Stimulated activated effector memory CD8-positive, alpha-beta T cell treated with anti-CD3 and anti-CD28 coated beads, Interleukin-12 subunit alpha, Interleukin-12 subunit beta, amount 100 ng/mL, for 72 hours (primary cell): ENCODE measurements around the gene RASD2.
"Not testable (repeated sequence)": the region's sequence is repeated elsewhere in the genome, so short reads cannot be mapped to it uniquely, and the experiment has no call there.

Experiments used
- ATAC-seq: fragments of 150-1000 bp; cut with Tn5 transposase; 2 replicates; pipeline ENCODE4 v1.10.0; 2021
- DNase-seq, 2 donors: peaks; one replicate each; pipeline ENCODE4 v3.0.0; 2021 to 2022; ENCODE audit warnings: low spot score in 2 of 2
- H3K27ac Mint-ChIP-seq: one replicate; pipeline ENCODE4 v1.8.0; 2022; ENCODE audit warnings: mild to moderate bottlenecking, mixed read lengths
- H3K36me3 Mint-ChIP-seq: one replicate; pipeline ENCODE4 v1.8.0; 2022; ENCODE audit warnings: mild to moderate bottlenecking, mixed read lengths
- H3K4me1 Mint-ChIP-seq: one replicate; pipeline ENCODE4 v1.8.0; 2022; ENCODE audit warnings: mixed read lengths
- H3K4me3 Mint-ChIP-seq: one replicate; pipeline ENCODE4 v1.8.0; 2022; ENCODE audit warnings: mild to moderate bottlenecking, mixed read lengths
- H3K9me3 Mint-ChIP-seq: one replicate; pipeline ENCODE4 v1.8.0; 2022; ENCODE audit warnings: mixed read lengths

RASD2 gene

GRCh38 chr22:35540595-35541253 is at the start of gene RASD2:
TSS of gene RASD2 (plus strand) at chr22:35540831. CDS start at chr22:35546810, 5,979 bp downstream.
- peak within 1 kb of the TSS; percentile 61 for H3K4me3 Mint-ChIP-seq
- DNase-seq (no peak), ATAC-seq (peak; percentile 62)
- H3K9me3 Mint-ChIP-seq, result no peaks in the 10 kb centered on the region
- no peak within 1 kb of the TSS for H3K27ac Mint-ChIP-seq
- H3K4me1 Mint-ChIP-seq, result peaks cover 15% of the 10 kb centered on the region
- H3K36me3 Mint-ChIP-seq, result no peaks in the 10 kb centered on the region

GRCh38 chr22:35491061-35491907 is 49.3 kb upstream of the RASD2 start:
- not testable (repeated sequence) for H3K9me3 Mint-ChIP-seq, H3K27ac Mint-ChIP-seq, ATAC-seq, H3K36me3 Mint-ChIP-seq, DNase-seq, H3K4me1 Mint-ChIP-seq, H3K4me3 Mint-ChIP-seq

- Mint-ChIP-seq H3K9me3 (no peaks in the 10 kb centered on the region), H3K27ac (no peak overlapping the region), H3K4me3 (no peak overlapping the region), H3K36me3 (no peaks in the 10 kb centered on the region), H3K4me1 (no peaks in the 10 kb centered on the region)
- no peak for DNase-seq
- ATAC-seq, result no peak
These were observed 48.7 kb upstream of the RASD2 start for GRCh38 chr22:35491908-35492380.

GRCh38 chr22:35493074-35493473 is 47.6 kb upstream of the RASD2 start:
- DNase-seq (no peak), ATAC-seq (no peak)
- no peaks in the 10 kb centered on the region for H3K4me1 Mint-ChIP-seq
- no peak overlapping the region for H3K4me3 Mint-ChIP-seq
- H3K9me3 Mint-ChIP-seq, result no peaks in the 10 kb centered on the region
- no peaks in the 10 kb centered on the region for H3K36me3 Mint-ChIP-seq
- H3K27ac Mint-ChIP-seq, result no peak overlapping the region

GRCh38 chr22:35495711-35496110 is 44.9 kb upstream of the RASD2 start:
- H3K9me3 Mint-ChIP-seq, ATAC-seq, H3K4me3 Mint-ChIP-seq, DNase-seq, H3K4me1 Mint-ChIP-seq, H3K36me3 Mint-ChIP-seq: not testable (repeated sequence)
- H3K27ac Mint-ChIP-seq, result peak overlapping the region; percentile 20

GRCh38 chr22:35496768-35497312 is 43.8 kb upstream of the RASD2 start:
- Mint-ChIP-seq H3K27ac (no peak overlapping the region), H3K4me1 (no peaks in the 10 kb centered on the region), H3K4me3 (no peak overlapping the region), H3K36me3 (no peaks in the 10 kb centered on the region), H3K9me3 (no peaks in the 10 kb centered on the region)
- DNase-seq (no peak), ATAC-seq (no peak)

- no peak for DNase-seq
- no peak overlapping the region for H3K4me3 Mint-ChIP-seq
- no peak for ATAC-seq
- no peaks in the 10 kb centered on the region for H3K9me3 Mint-ChIP-seq
- no peaks in the 10 kb centered on the region for H3K4me1 Mint-ChIP-seq
- H3K36me3 Mint-ChIP-seq, result no peaks in the 10 kb centered on the region
- H3K27ac Mint-ChIP-seq, result no peak overlapping the region
These were observed 42.4 kb upstream of the RASD2 start for GRCh38 chr22:35498026-35498800.

- H3K4me3 Mint-ChIP-seq, result no peak overlapping the region
- DNase-seq (no peak), ATAC-seq (no peak)
- no peaks in the 10 kb centered on the region for H3K4me1 Mint-ChIP-seq
- H3K9me3 Mint-ChIP-seq, result no peaks in the 10 kb centered on the region
- H3K27ac Mint-ChIP-seq, result no peak overlapping the region
- H3K36me3 Mint-ChIP-seq, result no peaks in the 10 kb centered on the region
These were observed 37.8 kb upstream of the RASD2 start for GRCh38 chr22:35502836-35503235.

GRCh38 chr22:35505399-35506258 is 35.0 kb upstream of the RASD2 start:
- Mint-ChIP-seq H3K4me3 (no peak overlapping the region), H3K4me1 (no peaks in the 10 kb centered on the region), H3K27ac (no peak overlapping the region), H3K9me3 (no peaks in the 10 kb centered on the region), H3K36me3 (no peaks in the 10 kb centered on the region)
- DNase-seq, result no peak
- ATAC-seq, result no peak

GRCh38 chr22:35506259-35506570 is 34.4 kb upstream of the RASD2 start:
- DNase-seq (no peak), ATAC-seq (no peak)
- H3K9me3 Mint-ChIP-seq, result no peaks in the 10 kb centered on the region
- no peaks in the 10 kb centered on the region for H3K36me3 Mint-ChIP-seq
- no peak overlapping the region for H3K4me3 Mint-ChIP-seq
- H3K4me1 Mint-ChIP-seq, result no peaks in the 10 kb centered on the region
- H3K27ac Mint-ChIP-seq, result no peak overlapping the region

- H3K4me3 Mint-ChIP-seq, H3K9me3 Mint-ChIP-seq, H3K4me1 Mint-ChIP-seq, ATAC-seq, H3K36me3 Mint-ChIP-seq, H3K27ac Mint-ChIP-seq, DNase-seq: not testable (repeated sequence)
These were observed 32.8 kb upstream of the RASD2 start for GRCh38 chr22:35507851-35508250.

- ATAC-seq, result no peak
- DNase-seq, result no peak
- H3K27ac Mint-ChIP-seq, result no peak overlapping the region
- H3K36me3 Mint-ChIP-seq, result no peaks in the 10 kb centered on the region
- no peak overlapping the region for H3K4me3 Mint-ChIP-seq
- H3K4me1 Mint-ChIP-seq, result no peaks in the 10 kb centered on the region
- no peaks in the 10 kb centered on the region for H3K9me3 Mint-ChIP-seq
These were observed 31.2 kb upstream of the RASD2 start for GRCh38 chr22:35509451-35509850.

GRCh38 chr22:35509960-35510359 is 30.7 kb upstream of the RASD2 start:
- no peak for ATAC-seq

GRCh38 chr22:35510481-35510934 is 30.1 kb upstream of the RASD2 start:
- H3K36me3 Mint-ChIP-seq, result no peaks in the 10 kb centered on the region
- H3K9me3 Mint-ChIP-seq, result no peaks in the 10 kb centered on the region
- no peak for DNase-seq
- H3K4me3 Mint-ChIP-seq, result no peak overlapping the region
- no peaks in the 10 kb centered on the region for H3K4me1 Mint-ChIP-seq
- no peak for ATAC-seq
- no peak overlapping the region for H3K27ac Mint-ChIP-seq

More at GRCh38 chr22:35509960-35510359, 30.7 kb upstream of the RASD2 start:
- H3K4me3 Mint-ChIP-seq, result no peak overlapping the region
- H3K4me1 Mint-ChIP-seq, result no peaks in the 10 kb centered on the region
- DNase-seq, result no peak
- H3K36me3 Mint-ChIP-seq, result no peaks in the 10 kb centered on the region
- H3K9me3 Mint-ChIP-seq, result no peaks in the 10 kb centered on the region
- no peak overlapping the region for H3K27ac Mint-ChIP-seq
